Calu3 (cell line): Measurements from ENCODE around the gene PDGFA. TPM values are rescaled to one million over a fixed set of nuclear protein-coding genes. Genes with fewer than 3 reads are reported as not detected.

Source experiments
- BruUV-seq: library from RNA; stranded (reverse); fragments of 400-500 nt; replicated peaks from 2 replicates; lab custom pipeline; 2021; lab: Mats Ljungman, UMichigan
- CTCF ChIA-PET: fragments of 300-600 bp; sonication (Branson Sonifier 250); formaldehyde crosslinking; loops from one replicate; lab custom pipeline; 2022; ENCODE audit warnings: antibody characterized with exemption; lab: Charles Lee
- DNase-seq: peaks from one replicate; pipeline ENCODE4 v3.0.0; 2022
- H3K27ac Mint-ChIP-seq: one replicate; pipeline ENCODE4 v1.8.0; 2022; ENCODE audit warnings: mixed read lengths; ENCODE audit not compliant: unreplicated experiment
- H3K27me3 Mint-ChIP-seq: one replicate; pipeline ENCODE4 v1.8.0; 2022; ENCODE audit warnings: mixed read lengths; ENCODE audit not compliant: unreplicated experiment
- H3K36me3 Mint-ChIP-seq: one replicate; pipeline ENCODE4 v1.8.0; 2022; ENCODE audit warnings: mild to moderate bottlenecking, moderate library complexity, mixed read lengths; ENCODE audit not compliant: insufficient read depth, unreplicated experiment
- H3K4me1 Mint-ChIP-seq: one replicate; pipeline ENCODE4 v1.8.0; 2022; ENCODE audit warnings: mild to moderate bottlenecking, low read depth, mixed read lengths; ENCODE audit not compliant: unreplicated experiment
- H3K4me3 Mint-ChIP-seq: one replicate; pipeline ENCODE4 v1.8.0; 2022; ENCODE audit warnings: mild to moderate bottlenecking, low read depth, moderate library complexity, mixed read lengths; ENCODE audit not compliant: unreplicated experiment
- H3K9me3 Mint-ChIP-seq: one replicate; pipeline ENCODE4 v1.8.0; 2022; ENCODE audit warnings: low read depth, mixed read lengths; ENCODE audit not compliant: unreplicated experiment
- CTCF ChIP-seq: fragments of 200-600 bp; IDR thresholded peaks from one replicate; pipeline ENCODE4 v1.8.0; 2022; ENCODE audit warnings: antibody characterized with exemption; ENCODE audit not compliant: unreplicated experiment
- intact Hi-C: fragments of 100-400 bp; cut with micrococcal nuclease; formaldehyde crosslinking; loops from one replicate; pipeline ENCODE4 v1.10.0; 2022; ENCODE audit not compliant: unreplicated experiment
- total RNA-seq: library from RNA; stranded (reverse); gene quantifications from 2 replicates; pipeline ENCODE4 v1.2.3, GENCODE V29; 2022

The PDGFA gene
- total RNA-seq, 1 experiment from 2014 or later, result 4.5 TPM

GRCh38 chr7:566100-566499 is 46.5 kb upstream of the PDGFA start:
- no peak for DNase-seq
- intact Hi-C loops, result no loop called here
- no peak for TF ChIP-seq CTCF
- Mint-ChIP-seq H3K9me3 (no peaks in the 10 kb centered on the region), H3K36me3 (no peaks in the 10 kb centered on the region), H3K4me1 (no peaks in the 10 kb centered on the region), H3K27me3 (no peaks in the 10 kb centered on the region), H3K27ac (no peak overlapping the region), H3K4me3 (no peak overlapping the region)
- BruUV-seq, result no TSS peak
- CTCF ChIA-PET, result no interaction called here

GRCh38 chr7:564176-564865 is 44.7 kb upstream of the PDGFA start:
- no peaks in the 10 kb centered on the region for H3K27me3 Mint-ChIP-seq
- DNase-seq, result no peak
- H3K27ac Mint-ChIP-seq, result no peak overlapping the region
- CTCF ChIA-PET, result no interaction called here
- H3K36me3 Mint-ChIP-seq, result no peaks in the 10 kb centered on the region
- no peak overlapping the region for H3K4me3 Mint-ChIP-seq
- BruUV-seq, result no TSS peak
- no peaks in the 10 kb centered on the region for H3K4me1 Mint-ChIP-seq
- intact Hi-C loops, result no loop called here
- H3K9me3 Mint-ChIP-seq, result no peaks in the 10 kb centered on the region
- TF ChIP-seq CTCF, result no peak

GRCh38 chr7:563629-564170 is 44.1 kb upstream of the PDGFA start:
- DNase-seq, result no peak
- no peak overlapping the region for H3K27ac Mint-ChIP-seq
- no TSS peak for BruUV-seq
- CTCF ChIA-PET, result no interaction called here
- H3K36me3 Mint-ChIP-seq, result no peaks in the 10 kb centered on the region
- no peak for TF ChIP-seq CTCF
- H3K9me3 Mint-ChIP-seq, result no peaks in the 10 kb centered on the region
- H3K4me1 Mint-ChIP-seq, result no peaks in the 10 kb centered on the region
- H3K27me3 Mint-ChIP-seq, result no peaks in the 10 kb centered on the region
- intact Hi-C loops, result no loop called here
- no peak overlapping the region for H3K4me3 Mint-ChIP-seq

DNA sequence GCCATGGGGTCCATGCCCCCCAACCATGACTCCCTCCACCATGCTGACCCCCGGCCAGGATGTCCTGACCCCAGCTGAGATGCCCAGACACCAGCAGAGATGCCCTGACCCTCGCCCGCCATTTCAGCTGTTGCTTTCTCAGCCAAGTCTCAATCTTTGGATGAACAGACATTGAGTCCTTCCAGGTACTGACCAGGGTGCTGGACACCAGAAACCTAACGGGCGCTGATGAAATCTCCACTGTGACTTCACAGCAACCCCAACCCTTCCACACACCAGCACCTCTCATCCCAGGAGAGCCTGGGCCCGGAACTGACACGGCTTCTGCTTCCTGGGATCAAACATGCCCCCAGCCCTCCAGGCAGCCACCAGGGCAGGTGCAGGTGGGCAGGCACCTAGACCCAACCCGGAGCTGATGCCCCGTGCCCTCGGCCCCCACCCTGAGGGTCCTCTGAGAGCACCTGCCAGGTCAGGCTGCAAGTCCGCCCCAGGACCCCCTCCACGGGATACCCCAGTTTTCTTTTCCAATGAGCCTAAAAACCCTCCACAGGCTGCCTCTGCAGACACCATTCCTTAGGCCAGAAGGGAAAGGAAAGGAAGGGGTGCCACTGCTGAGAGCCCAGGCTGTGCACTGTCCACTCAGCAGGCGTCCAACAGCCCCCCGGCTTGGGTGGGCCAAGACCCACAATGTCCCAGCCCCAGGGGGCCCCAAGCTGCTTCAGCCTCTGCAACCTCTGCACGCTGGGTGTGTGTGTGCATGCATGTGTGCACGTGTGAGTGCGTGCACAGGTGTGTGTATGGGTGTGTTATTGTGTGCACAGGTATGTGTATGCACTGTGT is 43.4 kb upstream of the PDGFA start:
- no peak overlapping the region for H3K27ac Mint-ChIP-seq
- no peaks in the 10 kb centered on the region for H3K36me3 Mint-ChIP-seq
- CTCF ChIA-PET, result no interaction called here
- no peak overlapping the region for H3K4me3 Mint-ChIP-seq
- H3K4me1 Mint-ChIP-seq, result no peaks in the 10 kb centered on the region
- DNase-seq, result no peak
- BruUV-seq, result no TSS peak
- no peaks in the 10 kb centered on the region for H3K27me3 Mint-ChIP-seq
- TF ChIP-seq CTCF, result no peak
- H3K9me3 Mint-ChIP-seq, result no peaks in the 10 kb centered on the region
- intact Hi-C loops, result no loop called here
